Endothelial cell of umbilical vein (primary cell): Measurements from ENCODE around the gene NEO1. TPM values are rescaled to one million over a fixed set of nuclear protein-coding genes. Genes with fewer than 3 reads are reported as not detected.

ENCODE experiments used
- BruUV-seq: library from RNA; stranded (reverse); fragments of 400-500 nt; replicated peaks from 2 replicates; lab custom pipeline; 2021; lab: Mats Ljungman, UMichigan
- CTCF ChIA-PET: fragments of 300-600, 350-600 bp; sonication (Branson Sonifier 250); formaldehyde crosslinking; loops from one replicate; lab custom pipeline; 2021; ENCODE audit warnings: antibody characterized with exemption, inconsistent platforms; lab: Charles Lee
- POLR2A ChIA-PET: fragments of 300-600, 350-600 bp; sonication (Branson Sonifier 250); formaldehyde crosslinking; loops from one replicate; lab custom pipeline; 2021; ENCODE audit warnings: antibody characterized with exemption, inconsistent platforms; lab: Charles Lee
- DNase-seq: peaks from one replicate; pipeline ENCODE4 v3.0.0-alpha.2; 2011; ENCODE audit warnings: low read depth, low spot score
- FAIRE-seq: peaks from 2 replicates; lab custom pipeline; 2011; peaks lifted over from hg19 to GRCh38; lab: Jason Lieb, UNC
- H2AFZ ChIP-seq: 2 replicates; pipeline ENCODE4 v1.6.0; 2012; ENCODE audit warnings: low read depth, low read length, control low read depth, inconsistent platforms
- H3K27ac ChIP-seq: 2 replicates; pipeline ENCODE4 v1.5.1; 2011; ENCODE audit warnings: low read depth, mild to moderate bottlenecking, control low read depth, low read length, moderate library complexity; ENCODE audit not compliant: insufficient read depth
- H3K27me3 ChIP-seq, 2 experiments: 2 replicates each; pipeline versions ENCODE4 v1.6.0 to v1.6.1; 2011; ENCODE audit warnings: low read length in 2 of 2, mixed read lengths in 1 of 2; ENCODE audit not compliant: control insufficient read depth in 2 of 2, insufficient read depth in 2 of 2
- H3K36me3 ChIP-seq, 2 experiments: 2 replicates in 1 of 2; 3 replicates in 1 of 2; pipeline ENCODE4 v1.5.1; 2011; ENCODE audit warnings: low read length in 2 of 2, mild to moderate bottlenecking in 1 of 2, moderate library complexity in 1 of 2; ENCODE audit not compliant: control insufficient read depth in 2 of 2, insufficient read depth in 2 of 2; ENCODE audit errors: extremely low read depth in 1 of 2
- H3K4me1 ChIP-seq: 3 replicates; pipeline ENCODE4 v1.5.1; 2011; ENCODE audit warnings: mild to moderate bottlenecking, low read length; ENCODE audit not compliant: control insufficient read depth, insufficient read depth; ENCODE audit errors: extremely low read depth
- H3K4me2 ChIP-seq: 2 replicates; pipeline ENCODE4 v1.6.1; 2011; ENCODE audit warnings: low read length, control low read depth, mixed read lengths; ENCODE audit not compliant: insufficient read depth
- H3K4me3 ChIP-seq, 3 experiments: fragments of 200-600 bp in 1 of 3; sonication (generic), shearing (Covaris generic) in 1 of 3; replicated peaks in 1 of 3; 2 replicates each; pipeline ENCODE4 v1.5.1; 2011 to 2016; ENCODE audit warnings: control low read depth in 3 of 3, low read length in 3 of 3, mild to moderate bottlenecking in 2 of 3, inconsistent platforms in 1 of 3, low read depth in 1 of 3, moderate library complexity in 1 of 3; ENCODE audit not compliant: insufficient read depth in 1 of 3
- H3K79me2 ChIP-seq: 2 replicates; pipeline ENCODE4 v1.6.0; 2012; ENCODE audit warnings: low read length, inconsistent platforms; ENCODE audit not compliant: control insufficient read depth, insufficient read depth
- H3K9ac ChIP-seq: replicated peaks from 2 replicates; pipeline ENCODE3; 2011; ENCODE audit warnings: low read length, control low read depth; ENCODE audit not compliant: insufficient read depth; ENCODE audit errors: extremely low read depth
- H3K9me1 ChIP-seq: replicated peaks from 3 replicates; pipeline ENCODE4 v1.6.0; 2011; ENCODE audit warnings: mild to moderate bottlenecking, low read length; ENCODE audit not compliant: control insufficient read depth, insufficient read depth; ENCODE audit errors: extremely low read depth
- H3K9me3 ChIP-seq: replicated peaks from 2 replicates; pipeline ENCODE4 v1.5.1; 2012; ENCODE audit warnings: low read length, inconsistent platforms; ENCODE audit not compliant: control insufficient read depth, insufficient read depth
- H4K20me1 ChIP-seq: replicated peaks from 2 replicates; pipeline ENCODE3; 2011; ENCODE audit warnings: mild to moderate bottlenecking, low read length; ENCODE audit not compliant: control insufficient read depth, insufficient read depth; ENCODE audit errors: extremely low read depth
- EZH2 ChIP-seq: IDR thresholded peaks from 2 replicates; pipeline ENCODE4 v1.6.1; 2012; ENCODE audit warnings: borderline replicate concordance, low read depth, mild to moderate bottlenecking, moderate library complexity, low read length, inconsistent platforms; ENCODE audit not compliant: severe bottlenecking
- FOS ChIP-seq: IDR thresholded peaks from 2 replicates; pipeline ENCODE4 v1.6.1; 2011; ENCODE audit warnings: mild to moderate bottlenecking, low read length, moderate library complexity, borderline replicate concordance; ENCODE audit not compliant: insufficient read depth
- GATA2 ChIP-seq: IDR thresholded peaks from 2 replicates; pipeline ENCODE4 v1.7.0; 2011; ENCODE audit warnings: low read depth, mild to moderate bottlenecking, moderate library complexity, mixed read lengths, low read length; ENCODE audit not compliant: insufficient read length, insufficient read depth
- JUN ChIP-seq: IDR thresholded peaks from 2 replicates; pipeline ENCODE4 v1.6.1; 2011; ENCODE audit warnings: borderline replicate concordance, low read depth; ENCODE audit not compliant: insufficient read length, insufficient read depth
- MYC ChIP-seq: IDR thresholded peaks from one replicate; pipeline ENCODE4 v1.6.1; 2011; ENCODE audit warnings: mild to moderate bottlenecking, low read depth, low read length
- POLR2A ChIP-seq: IDR thresholded peaks from 2 replicates; pipeline ENCODE4 v1.6.1; 2012; ENCODE audit warnings: low read depth, mild to moderate bottlenecking, control low read depth, low read length
- POLR2AphosphoS5 ChIP-seq: IDR thresholded peaks from 2 replicates; pipeline ENCODE4 v1.6.1; 2012; ENCODE audit warnings: low read depth, mild to moderate bottlenecking, control low read depth, low read length, moderate library complexity; ENCODE audit not compliant: insufficient read depth
- dilution Hi-C: fragments of 300-500 bp; cut with MboI; formaldehyde crosslinking; loops from one replicate; pipeline ENCODE4 v1.15.0; 2019; ENCODE audit warnings: low sequenced_read_pairs; ENCODE audit not compliant: extremely low pct_ligation_motif_present
- intact Hi-C: fragments of 100-400 bp; cut with micrococcal nuclease; formaldehyde crosslinking; loops from one replicate; pipeline ENCODE4 v1.10.0; 2022
- polyA plus RNA-seq, 4 experiments: library from polyadenylated mRNA; depleted of rRNA in 3 of 4; stranded (reverse) in 3 of 4; unstranded in 1 of 4; fragments of >200 nt; gene quantifications; 2 replicates each; pipeline versions ENCODE4 v1.2.1 to v1.2.3, GENCODE V29; 2011 to 2012; ENCODE audit warnings: missing spikeins in 1 of 4
- total RNA-seq: library from RNA; stranded (reverse); gene quantifications from 2 replicates; pipeline ENCODE4 v1.2.3, GENCODE V29; 2021
- TF ChIP-seq, protein P1 (sequence below), 2 donors: IDR thresholded peaks; 1 replicate in 1 of 2; 2 replicates in 1 of 2; pipeline ENCODE4 v1.5.1; 2011; ENCODE audit warnings: low read length in 2 of 2, mild to moderate bottlenecking in 2 of 2, moderate library complexity in 2 of 2, control low read depth in 1 of 2, inconsistent platforms in 1 of 2, low read depth in 1 of 2; ENCODE audit not compliant: insufficient read depth in 1 of 2; ENCODE audit errors: extremely low read depth in 1 of 2
- TF ChIP-seq, protein P2 (sequence below): IDR thresholded peaks from 2 replicates; pipeline ENCODE4 v1.6.1; 2011; ENCODE audit not compliant: insufficient read depth, insufficient read length

Gene NEO1
- total and polyA plus RNA-seq, 2 donors (not counting 3 experiments of a cell fraction or from before 2014, with no cell fraction given) = 0.12 to 0.35 TPM

DNA sequence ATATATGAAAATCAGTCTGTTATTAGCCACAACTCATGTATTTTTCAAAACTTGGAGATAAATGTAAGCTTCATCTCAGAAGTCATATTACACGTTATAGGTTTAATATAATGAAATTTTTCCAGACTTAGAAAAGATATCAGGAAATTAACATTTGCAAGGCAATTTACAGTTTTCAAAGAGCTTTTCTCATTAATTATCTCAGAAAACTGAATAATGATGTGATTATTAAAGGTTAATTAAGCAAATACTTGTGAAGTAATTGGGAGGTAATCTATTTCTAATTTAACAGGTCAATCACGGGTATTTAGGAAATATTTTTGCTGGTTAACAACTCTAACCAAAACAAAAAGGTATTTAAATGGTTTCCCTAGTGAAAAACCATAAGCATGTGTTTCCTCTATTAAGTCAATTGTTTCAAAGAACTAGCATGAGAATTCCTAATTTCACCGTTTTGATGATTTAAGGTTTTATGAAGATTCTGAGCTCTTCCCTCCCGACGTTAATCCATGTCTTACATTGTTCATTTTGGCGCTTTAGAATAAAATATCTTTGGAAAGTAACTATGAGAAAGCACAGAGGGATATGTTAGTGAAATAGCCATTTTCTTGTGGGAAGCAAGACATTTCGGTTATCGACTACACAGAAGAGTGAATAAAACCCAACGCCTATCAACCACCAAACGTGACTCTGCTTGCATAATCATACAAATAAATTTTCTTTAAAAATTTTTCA, 1.5 kb upstream of the NEO1 start:
- Histone ChIP-seq H2AFZ (no peak overlapping the region), H3K79me2 (no peaks in the 10 kb centered on the region), H3K4me1 (peaks cover 8% of the 10 kb centered on the region), H3K9ac (no peak overlapping the region), H3K9me1 (no peaks in the 10 kb centered on the region), H3K9me3 (no peaks in the 10 kb centered on the region), H3K27me3 (peaks cover 59 to 76% of the 10 kb centered on the region in 2 experiments), H3K27ac (no peak overlapping the region), H3K36me3 (no peaks in the 10 kb centered on the region), H4K20me1 (no peaks in the 10 kb centered on the region), H3K4me2 (no peak overlapping the region), H3K4me3 (no peak overlapping the region)
- DNase-seq (no peak), FAIRE-seq (peak; percentile 53)
- ChIA-PET POLR2A (no interaction called here), CTCF (interaction anchor here (1.9 kb wide), 1 partner anchor 14 kb away, joined by 5 read pairs; no protein-coding TSS in a partner anchor)
- intact Hi-C loops = loop anchor here (1.0 kb wide), 1 partner anchor 29 kb away; no protein-coding TSS in a partner anchor
- BruUV-seq = no TSS peak
- no peak for TF ChIP-seq POLR2A
- TF ChIP-seq, protein P1, sequence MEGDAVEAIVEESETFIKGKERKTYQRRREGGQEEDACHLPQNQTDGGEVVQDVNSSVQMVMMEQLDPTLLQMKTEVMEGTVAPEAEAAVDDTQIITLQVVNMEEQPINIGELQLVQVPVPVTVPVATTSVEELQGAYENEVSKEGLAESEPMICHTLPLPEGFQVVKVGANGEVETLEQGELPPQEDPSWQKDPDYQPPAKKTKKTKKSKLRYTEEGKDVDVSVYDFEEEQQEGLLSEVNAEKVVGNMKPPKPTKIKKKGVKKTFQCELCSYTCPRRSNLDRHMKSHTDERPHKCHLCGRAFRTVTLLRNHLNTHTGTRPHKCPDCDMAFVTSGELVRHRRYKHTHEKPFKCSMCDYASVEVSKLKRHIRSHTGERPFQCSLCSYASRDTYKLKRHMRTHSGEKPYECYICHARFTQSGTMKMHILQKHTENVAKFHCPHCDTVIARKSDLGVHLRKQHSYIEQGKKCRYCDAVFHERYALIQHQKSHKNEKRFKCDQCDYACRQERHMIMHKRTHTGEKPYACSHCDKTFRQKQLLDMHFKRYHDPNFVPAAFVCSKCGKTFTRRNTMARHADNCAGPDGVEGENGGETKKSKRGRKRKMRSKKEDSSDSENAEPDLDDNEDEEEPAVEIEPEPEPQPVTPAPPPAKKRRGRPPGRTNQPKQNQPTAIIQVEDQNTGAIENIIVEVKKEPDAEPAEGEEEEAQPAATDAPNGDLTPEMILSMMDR (IDR thresholded peaks at IDR 0.05; ENCODE audit: extremely low read depth in 1 of 2, insufficient read depth in 1 of 2, low read depth in 1 of 2, low read length in 2 of 2) = no peak
- no peak for TF ChIP-seq FOS
- no peak for TF ChIP-seq JUN
- TF ChIP-seq, protein P2, sequence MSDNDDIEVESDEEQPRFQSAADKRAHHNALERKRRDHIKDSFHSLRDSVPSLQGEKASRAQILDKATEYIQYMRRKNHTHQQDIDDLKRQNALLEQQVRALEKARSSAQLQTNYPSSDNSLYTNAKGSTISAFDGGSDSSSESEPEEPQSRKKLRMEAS = no peak
- no peak for TF ChIP-seq POLR2AphosphoS5
- TF ChIP-seq GATA2 = no peak
- no peak for TF ChIP-seq EZH2
- no peak for TF ChIP-seq MYC
- dilution Hi-C loops = no loop called here
